OCI-LY1 (cell line): Measurements from ENCODE around the gene ARG1.

Experiments used
- H2AFZ ChIP-seq: fragments of 200-600 bp; sonication (generic), shearing (Covaris generic); 2 replicates; pipeline ENCODE4 v1.6.0; 2014; ENCODE audit warnings: antibody characterized with exemption, mild to moderate bottlenecking, low read length
- H3F3A ChIP-seq: fragments of 200-600 bp; sonication (generic), shearing (Covaris generic); 2 replicates; pipeline ENCODE4 v1.6.0; 2014; ENCODE audit warnings: mild to moderate bottlenecking, antibody characterized with exemption, low read length, moderate library complexity; ENCODE audit not compliant: insufficient read depth
- H3K27ac ChIP-seq: fragments of 200-600 bp; sonication (generic); 2 replicates; pipeline ENCODE4 v1.5.1; 2014; ENCODE audit warnings: low read length, mixed run types, mild to moderate bottlenecking, low read depth; ENCODE audit not compliant: poor library complexity, severe bottlenecking
- H3K27me3 ChIP-seq: fragments of 200-600 bp; sonication (generic); 2 replicates; pipeline ENCODE4 v1.6.0; 2014; ENCODE audit warnings: antibody characterized with exemption, mild to moderate bottlenecking, low read length, moderate library complexity; ENCODE audit not compliant: insufficient read depth
- H3K36me3 ChIP-seq: fragments of 200-600 bp; sonication (generic); 2 replicates; pipeline ENCODE4 v1.6.1; 2014; ENCODE audit warnings: mild to moderate bottlenecking, antibody characterized with exemption, low read length, moderate library complexity, mixed read lengths; ENCODE audit not compliant: insufficient read depth
- H3K4me1 ChIP-seq: fragments of 200-600 bp; sonication (generic); 2 replicates; pipeline ENCODE4 v1.5.1; 2014; ENCODE audit warnings: mild to moderate bottlenecking, low read length, moderate library complexity; ENCODE audit not compliant: insufficient read depth, severe bottlenecking
- H3K4me2 ChIP-seq: fragments of 200-600 bp; sonication (generic), shearing (Covaris generic); 2 replicates; pipeline ENCODE4 v1.6.1; 2014; ENCODE audit warnings: low read length
- H3K4me3 ChIP-seq: fragments of 200-600 bp; sonication (generic); 2 replicates; pipeline ENCODE4 v1.5.1; 2014; ENCODE audit warnings: low read length, low read depth, mild to moderate bottlenecking, mixed read lengths; ENCODE audit not compliant: poor library complexity, severe bottlenecking
- H3K79me2 ChIP-seq: fragments of 200-600 bp; shearing (Covaris generic); 2 replicates; pipeline ENCODE4 v1.6.1; 2016; ENCODE audit warnings: mixed run types, low read length, mixed read lengths; ENCODE audit not compliant: insufficient read depth
- H3K9ac ChIP-seq: fragments of 200-600 bp; sonication (generic), shearing (Covaris generic); 2 replicates; pipeline ENCODE4 v1.6.1; 2014; ENCODE audit warnings: mild to moderate bottlenecking, low read length, mixed read lengths
- H3K9me2 ChIP-seq: fragments of 200-600 bp; sonication (generic), shearing (Covaris generic); 2 replicates; pipeline ENCODE4 v1.6.1; 2014; ENCODE audit warnings: low read depth, mild to moderate bottlenecking, low read length, mixed read lengths
- H3K9me3 ChIP-seq: fragments of 200-600 bp; shearing (Covaris generic); 2 replicates; pipeline ENCODE4 v1.6.1; 2014; ENCODE audit warnings: low read length, mixed read lengths
- H4K20me1 ChIP-seq: fragments of 200-600 bp; sonication (generic), shearing (Covaris generic); 2 replicates; pipeline ENCODE4 v1.6.0; 2016; ENCODE audit warnings: mild to moderate bottlenecking, low read length; ENCODE audit not compliant: insufficient read depth
- CTCF ChIP-seq: fragments of 200-600 bp; sonication (generic), shearing (Covaris generic); IDR thresholded peaks from 2 replicates; pipeline ENCODE4 v1.5.1; 2017; ENCODE audit warnings: mild to moderate bottlenecking, antibody characterized with exemption, low read length, moderate library complexity, mixed read lengths
- EZH2 ChIP-seq: fragments of 200-600 bp; sonication (generic), shearing (Covaris generic); IDR thresholded peaks from 2 replicates; pipeline ENCODE4 v1.8.0; 2017; ENCODE audit warnings: borderline replicate concordance, mixed run types, mild to moderate bottlenecking, antibody characterized with exemption, low read length, moderate library complexity, mixed read lengths

The ARG1 gene

GRCh38 chr6:131613296-131613925 lies 40.4 kb downstream of the ARG1 start:
- H3K79me2 ChIP-seq: no peaks in the 10 kb centered on the region
- H3K4me2 ChIP-seq: no peak overlapping the region
- no peak overlapping the region for H3K4me3 ChIP-seq
- H3K36me3 ChIP-seq: peaks cover 72% of the 10 kb centered on the region
- TF ChIP-seq CTCF (no peak), EZH2 (no peak)
- H3F3A ChIP-seq: no peaks in the 10 kb centered on the region
- no peak overlapping the region for H3K9ac ChIP-seq
- no peaks in the 10 kb centered on the region for H3K27me3 ChIP-seq
- no peaks in the 10 kb centered on the region for H4K20me1 ChIP-seq
- H2AFZ ChIP-seq: no peak overlapping the region
- H3K4me1 ChIP-seq: no peaks in the 10 kb centered on the region
- no peaks in the 10 kb centered on the region for H3K9me3 ChIP-seq
- no peak overlapping the region for H3K27ac ChIP-seq
- H3K9me2 ChIP-seq: no peaks in the 10 kb centered on the region

GRCh38 chr6:131615275-131615674 lies 42.2 kb downstream of the ARG1 start:
- H3K36me3 ChIP-seq: peaks cover 73% of the 10 kb centered on the region

GRCh38 chr6:131627724-131628682 lies 55.0 kb downstream of the ARG1 start, which contains the start of gene MED23:
Gene MED23, minus strand, starts transcription at chr6:131628242. Its CDS starts 193 bp downstream, at chr6:131628049.
- Histone ChIP-seq H3K4me1 (peaks cover 11% of the 10 kb centered on the region), H3K4me3 (peak within 1 kb of the TSS; percentile 89), H3K79me2 (peaks cover 12% of the 10 kb centered on the region), H3K36me3 (peaks cover 27% of the 10 kb centered on the region), H3K9me3 (no peaks in the 10 kb centered on the region), H3K27me3 (no peaks in the 10 kb centered on the region), H3K27ac (no peak within 1 kb of the TSS), H3K9me2 (no peaks in the 10 kb centered on the region), H3F3A (no peaks in the 10 kb centered on the region), H4K20me1 (no peaks in the 10 kb centered on the region), H3K9ac (peak within 1 kb of the TSS; percentile 82), H2AFZ (peak within 1 kb of the TSS; percentile 31; the same call in 1 of the 2 replicates), H3K4me2 (peak within 1 kb of the TSS; percentile 76)
- TF ChIP-seq CTCF (peak; percentile 99), EZH2 (no peak)

More at GRCh38 chr6:131615275-131615674, 42.2 kb downstream of the ARG1 start:
- TF ChIP-seq EZH2 (no peak), CTCF (no peak)
- H4K20me1 ChIP-seq: no peaks in the 10 kb centered on the region
- H3K9me3 ChIP-seq: no peaks in the 10 kb centered on the region
- H2AFZ ChIP-seq: no peak overlapping the region
- H3K9ac ChIP-seq: no peak overlapping the region
- no peaks in the 10 kb centered on the region for H3K9me2 ChIP-seq
- H3K4me3 ChIP-seq: no peak overlapping the region
- no peak overlapping the region for H3K4me2 ChIP-seq
- no peaks in the 10 kb centered on the region for H3K4me1 ChIP-seq
- no peaks in the 10 kb centered on the region for H3K79me2 ChIP-seq
- no peaks in the 10 kb centered on the region for H3K27me3 ChIP-seq
- H3K27ac ChIP-seq: no peak overlapping the region
- H3F3A ChIP-seq: no peaks in the 10 kb centered on the region
